ENCODE results near the gene TMEM40.
A peak's percentile ranks its signal among the peaks of the same experiment; 100 is the strongest.
"Not testable (repeated sequence)": the region's sequence is repeated elsewhere in the genome, so short reads cannot be mapped to it uniquely, and the experiment has no call there.

Gene TMEM40

GRCh38 chr3:12759097-12759679, at the start of gene TMEM40:
TMEM40 (minus strand) TSS chr3:12759259; CDS start chr3:12749832, 9,427 bp downstream.
- no peak for DNase-seq (ENCODE audit: low read depth in 3 of 3)

GRCh38 chr3:12808587-12808986, 49.5 kb upstream of the TMEM40 start:
- DNase-seq (ENCODE audit: low read depth in 3 of 3), result no peak

GRCh38 chr3:12807601-12808359, 48.7 kb upstream of the TMEM40 start:
- no peak for DNase-seq (ENCODE audit: low read depth in 3 of 3)

GRCh38 chr3:12807066-12807465, 48.0 kb upstream of the TMEM40 start:
- no peak for DNase-seq (ENCODE audit: low read depth in 3 of 3)

GRCh38 chr3:12803371-12803770, 44.3 kb upstream of the TMEM40 start:
- no peak for DNase-seq (ENCODE audit: low read depth in 3 of 3)

- DNase-seq (ENCODE audit: low read depth in 3 of 3), result no peak
These were observed 40.7 kb upstream of the TMEM40 start for GRCh38 chr3:12799525-12800440.

GRCh38 chr3:12798559-12799179, 39.6 kb upstream of the TMEM40 start:
- DNase-seq (ENCODE audit: low read depth in 3 of 3), result no peak

GRCh38 chr3:12797892-12798558, 39.0 kb upstream of the TMEM40 start:
- no peak for DNase-seq (ENCODE audit: low read depth in 3 of 3)

GRCh38 chr3:12797124-12797891, 38.2 kb upstream of the TMEM40 start:
- no peak for DNase-seq (ENCODE audit: low read depth in 3 of 3)

- peak in 1 of 3 donors; percentile 15 for DNase-seq (ENCODE audit: low read depth in 3 of 3)
These were observed 37.4 kb upstream of the TMEM40 start, which contains the start of gene CAND2 for GRCh38 chr3:12796171-12797123. CAND2 (plus strand) TSS chr3:12796680; CDS start chr3:12796721, 41 bp downstream.

- DNase-seq (ENCODE audit: low read depth in 3 of 3), result no peak
These were observed 34.6 kb upstream of the TMEM40 start for GRCh38 chr3:12793701-12794100.

GRCh38 chr3:12791430-12791829, 32.4 kb upstream of the TMEM40 start:
- no peak for DNase-seq (ENCODE audit: low read depth in 3 of 3)

- DNase-seq (ENCODE audit: low read depth in 3 of 3), result not testable (repeated sequence)
These were observed 29.1 kb upstream of the TMEM40 start for GRCh38 chr3:12787967-12788690.

GRCh38 chr3:12787346-12787745, 28.3 kb upstream of the TMEM40 start:
- peak; percentile 28 to 66 (median 29) for DNase-seq (ENCODE audit: low read depth in 3 of 3)

GRCh38 chr3:12785096-12785495, 26.0 kb upstream of the TMEM40 start:
- no peak for DNase-seq (ENCODE audit: low read depth in 3 of 3)

- DNase-seq (ENCODE audit: low read depth in 3 of 3), result no peak
These were observed 23.2 kb upstream of the TMEM40 start for GRCh38 chr3:12782172-12782815.

- DNase-seq (ENCODE audit: low read depth in 3 of 3), result no peak
These were observed 21.7 kb upstream of the TMEM40 start for GRCh38 chr3:12780751-12781150.

GRCh38 chr3:12777171-12777570, 18.1 kb upstream of the TMEM40 start:
- no peak for DNase-seq (ENCODE audit: low read depth in 3 of 3)
